Measurements from ENCODE around the gene CD164L2. TPM values are rescaled to one million over a fixed set of nuclear protein-coding genes. Genes with fewer than 3 reads are reported as not detected.

Gene CD164L2
- total RNA-seq, 4 donors from 2014 or later: 5.9 to 14.3 (median 10.3) TPM

GRCh38 chr1:27400082-27400962 is 17.2 kb upstream of the CD164L2 start:
- H3K27me3 ChIP-seq: no peaks in the 10 kb centered on the region
- H3K27ac ChIP-seq: no peak overlapping the region
- H3K4me3 ChIP-seq: no peak overlapping the region
- TF ChIP-seq POLR2A (IDR thresholded peaks at IDR 0.05): no peak
- no peaks in the 10 kb centered on the region for H3K9me3 ChIP-seq
- WGBS: 33% methylated on average over 13 of the region's 13 CpGs
- H3K4me1 ChIP-seq: peaks cover 85% of the 10 kb centered on the region
- no peaks in the 10 kb centered on the region for H3K36me3 ChIP-seq
- no peak for DNase-seq (ENCODE audit: low spot score in 2 of 2)

- TF ChIP-seq POLR2A (IDR thresholded peaks at IDR 0.05) (no peak), CTCF (IDR thresholded peaks at IDR 0.05) (no peak), EP300 (IDR thresholded peaks at IDR 0.05) (no peak), POLR2AphosphoS5 (IDR thresholded peaks at IDR 0.05) (no peak)
- DNase-seq (ENCODE audit: low spot score in 2 of 2): no peak
- no peak overlapping the region for H3K27ac ChIP-seq
- 45% methylated on average over 4 of the region's 19 CpGs for WGBS
- H3K4me3 ChIP-seq: no peak overlapping the region
- H3K27me3 ChIP-seq: no peaks in the 10 kb centered on the region
- no peaks in the 10 kb centered on the region for H3K36me3 ChIP-seq
- peaks cover 81% of the 10 kb centered on the region for H3K4me1 ChIP-seq
- H3K9me3 ChIP-seq: no peaks in the 10 kb centered on the region
These were observed 16.3 kb upstream of the CD164L2 start for GRCh38 chr1:27399251-27400025.

DNA sequence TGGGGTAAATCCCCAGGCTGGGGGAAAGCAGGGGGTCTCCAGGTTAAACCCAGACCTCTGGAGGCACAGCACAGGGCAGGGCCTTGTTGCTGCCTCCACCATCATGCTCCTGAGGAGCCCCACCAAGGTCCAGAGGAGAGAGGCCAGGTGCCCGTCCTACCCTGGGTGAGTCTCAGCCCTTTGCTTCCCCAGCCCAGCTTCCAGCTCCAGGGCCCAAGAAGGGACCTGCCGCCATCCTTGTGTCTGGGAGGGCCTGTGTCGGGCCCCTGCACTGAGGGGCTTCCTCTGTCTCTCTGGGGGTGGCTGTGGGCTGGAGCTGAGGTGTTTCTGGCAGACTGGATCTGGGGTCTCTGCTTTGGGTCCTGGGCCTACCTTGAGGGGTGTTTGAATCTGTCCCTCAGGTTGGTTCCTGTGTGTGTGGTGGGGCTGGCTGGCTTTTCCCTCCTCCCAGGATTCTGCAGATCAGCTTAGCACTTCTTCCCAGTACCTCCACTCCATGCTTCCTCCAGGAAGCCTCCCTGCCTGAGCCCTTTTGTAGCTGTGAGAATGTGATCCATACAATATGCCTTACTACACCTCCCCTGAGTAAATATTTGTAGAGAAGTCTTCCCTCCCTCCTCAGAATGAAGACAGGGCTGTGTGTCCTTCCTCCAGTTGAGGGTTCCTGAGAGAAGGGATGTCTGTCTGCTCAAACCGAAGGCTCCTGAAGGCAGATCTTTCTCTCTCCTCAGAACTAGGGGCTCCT is 15.4 kb upstream of the CD164L2 start:
- DNase-seq (ENCODE audit: low spot score in 2 of 2): no peak
- WGBS: 67% methylated on average over 2 of the region's 4 CpGs
- Histone ChIP-seq H3K27me3 (no peaks in the 10 kb centered on the region), H3K4me3 (no peak overlapping the region), H3K9me3 (no peaks in the 10 kb centered on the region), H3K27ac (no peak overlapping the region), H3K4me1 (peaks cover 72% of the 10 kb centered on the region), H3K36me3 (no peaks in the 10 kb centered on the region)
- no peak for TF ChIP-seq EP300 (IDR thresholded peaks at IDR 0.05)
- no peak for TF ChIP-seq CTCF (IDR thresholded peaks at IDR 0.05)
- no peak for TF ChIP-seq POLR2A (IDR thresholded peaks at IDR 0.05)
- no peak for TF ChIP-seq POLR2AphosphoS5 (IDR thresholded peaks at IDR 0.05)

- H3K4me3 ChIP-seq: no peak overlapping the region
- TF ChIP-seq EP300 (IDR thresholded peaks at IDR 0.05) (no peak), POLR2AphosphoS5 (IDR thresholded peaks at IDR 0.05) (no peak), POLR2A (IDR thresholded peaks at IDR 0.05) (no peak), CTCF (IDR thresholded peaks at IDR 0.05) (no peak)
- H3K4me1 ChIP-seq: peaks cover 66% of the 10 kb centered on the region
- no peak for DNase-seq (ENCODE audit: low spot score in 2 of 2)
- H3K36me3 ChIP-seq: no peaks in the 10 kb centered on the region
- 76% methylated on average over 5 of the region's 7 CpGs for WGBS
- no peak overlapping the region for H3K27ac ChIP-seq
- no peaks in the 10 kb centered on the region for H3K27me3 ChIP-seq
- H3K9me3 ChIP-seq: no peaks in the 10 kb centered on the region
These were observed 14.6 kb upstream of the CD164L2 start for GRCh38 chr1:27397749-27398148.

GRCh38 chr1:27397110-27397509 is 14.0 kb upstream of the CD164L2 start:
- no peak for TF ChIP-seq CTCF (IDR thresholded peaks at IDR 0.05)
- no peak for TF ChIP-seq POLR2AphosphoS5 (IDR thresholded peaks at IDR 0.05)
- no peak for TF ChIP-seq POLR2A (IDR thresholded peaks at IDR 0.05)
- Histone ChIP-seq H3K36me3 (no peaks in the 10 kb centered on the region), H3K9me3 (no peaks in the 10 kb centered on the region), H3K27ac (no peak overlapping the region), H3K4me1 (peaks cover 65% of the 10 kb centered on the region), H3K4me3 (no peak overlapping the region), H3K27me3 (no peaks in the 10 kb centered on the region)
- 75% methylated on average over 1 of the region's 3 CpGs for WGBS
- no peak for DNase-seq (ENCODE audit: low spot score in 2 of 2)
